H1 (cell line): ENCODE results near the gene MTF2.

ENCODE experiments used
- CEBPB ChIP-seq: IDR thresholded peaks from 2 replicates; pipeline ENCODE4 v1.6.1; 2012; ENCODE audit warnings: low read depth, low read length
- EZH2 ChIP-seq: fragments of 200-600 bp; sonication (generic); IDR thresholded peaks from 2 replicates; pipeline ENCODE4 v1.7.1; 2012; ENCODE audit warnings: low read depth, mild to moderate bottlenecking, moderate library complexity, low read length, inconsistent platforms; ENCODE audit not compliant: severe bottlenecking
- NANOG ChIP-seq: IDR thresholded peaks from 2 replicates; pipeline ENCODE4 v1.6.1; 2011; ENCODE audit warnings: low read length, low read depth, mild to moderate bottlenecking, inconsistent platforms; ENCODE audit not compliant: insufficient read depth, poor library complexity, severe bottlenecking
- POLR2AphosphoS5 ChIP-seq: IDR thresholded peaks from 2 replicates; pipeline ENCODE4 v1.6.1; 2011; ENCODE audit warnings: low read depth, low read length
- SIN3A ChIP-seq, 2 experiments: IDR thresholded peaks in 1 of 2; conservative IDR thresholded peaks in 1 of 2; 2 replicates each; pipeline ENCODE4 v1.6.1; 2011 to 2012; ENCODE audit warnings: low read length in 2 of 2, improper control_type of control experiment in 1 of 2, low read depth in 1 of 2, mild to moderate bottlenecking in 1 of 2
- SP4 ChIP-seq: IDR thresholded peaks from 2 replicates; pipeline ENCODE4 v1.6.1; 2012; ENCODE audit warnings: low read length, inconsistent platforms
- YY1 ChIP-seq: IDR thresholded peaks from 2 replicates; pipeline ENCODE4 v1.6.1; 2011; ENCODE audit warnings: low read depth, mild to moderate bottlenecking, low read length
- TF ChIP-seq, protein P1 (sequence below), 3 experiments: IDR thresholded peaks; 1 replicate in 2 of 3; 2 replicates in 1 of 3; pipeline versions ENCODE4 v1.5.1 to v1.6.1; 2011; ENCODE audit warnings: low read length in 3 of 3, mild to moderate bottlenecking in 3 of 3, inconsistent platforms in 2 of 3, low read depth in 1 of 3, moderate library complexity in 1 of 3; ENCODE audit not compliant: insufficient read depth in 1 of 3; ENCODE audit errors: control extremely low read depth in 1 of 3
- TF ChIP-seq, protein P2 (sequence below): IDR thresholded peaks from 2 replicates; pipeline ENCODE4 v1.6.1; 2011; ENCODE audit warnings: low read depth, mild to moderate bottlenecking, low read length; ENCODE audit not compliant: insufficient read depth

DNA sequence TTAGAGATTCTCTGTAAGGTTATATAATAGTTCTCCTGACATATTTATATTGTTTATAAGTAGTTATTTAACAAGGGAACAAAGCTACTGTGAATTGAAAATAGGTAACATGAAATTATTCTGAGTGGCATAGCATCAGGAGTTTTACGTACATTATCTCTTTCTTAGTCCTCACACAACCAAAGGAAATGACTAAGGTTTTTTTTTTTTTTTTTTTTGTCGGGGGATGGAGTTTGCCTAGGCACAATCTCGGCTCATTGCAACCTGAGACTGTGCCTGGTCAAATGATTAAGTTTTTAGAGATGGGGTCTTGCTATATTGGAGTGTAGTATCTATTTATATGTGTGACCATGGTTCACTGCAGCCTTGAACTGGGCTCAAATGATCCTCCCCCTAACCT, 76.3 kb downstream of the MTF2 start:
- TF ChIP-seq, protein P1, sequence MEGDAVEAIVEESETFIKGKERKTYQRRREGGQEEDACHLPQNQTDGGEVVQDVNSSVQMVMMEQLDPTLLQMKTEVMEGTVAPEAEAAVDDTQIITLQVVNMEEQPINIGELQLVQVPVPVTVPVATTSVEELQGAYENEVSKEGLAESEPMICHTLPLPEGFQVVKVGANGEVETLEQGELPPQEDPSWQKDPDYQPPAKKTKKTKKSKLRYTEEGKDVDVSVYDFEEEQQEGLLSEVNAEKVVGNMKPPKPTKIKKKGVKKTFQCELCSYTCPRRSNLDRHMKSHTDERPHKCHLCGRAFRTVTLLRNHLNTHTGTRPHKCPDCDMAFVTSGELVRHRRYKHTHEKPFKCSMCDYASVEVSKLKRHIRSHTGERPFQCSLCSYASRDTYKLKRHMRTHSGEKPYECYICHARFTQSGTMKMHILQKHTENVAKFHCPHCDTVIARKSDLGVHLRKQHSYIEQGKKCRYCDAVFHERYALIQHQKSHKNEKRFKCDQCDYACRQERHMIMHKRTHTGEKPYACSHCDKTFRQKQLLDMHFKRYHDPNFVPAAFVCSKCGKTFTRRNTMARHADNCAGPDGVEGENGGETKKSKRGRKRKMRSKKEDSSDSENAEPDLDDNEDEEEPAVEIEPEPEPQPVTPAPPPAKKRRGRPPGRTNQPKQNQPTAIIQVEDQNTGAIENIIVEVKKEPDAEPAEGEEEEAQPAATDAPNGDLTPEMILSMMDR (IDR thresholded peaks at IDR 0.05; ENCODE audit: control extremely low read depth in 1 of 3, insufficient read depth in 1 of 3, low read depth in 1 of 3, low read length in 3 of 3), result no peak
- TF ChIP-seq EZH2, result no peak
- no peak for TF ChIP-seq SP4
- TF ChIP-seq SIN3A (conservative IDR thresholded peaks at IDR 0.05 in 1 of 2, IDR thresholded peaks at IDR 0.05 in 1 of 2; ENCODE audit: low read depth in 1 of 2, low read length in 2 of 2), result no peak
- TF ChIP-seq POLR2AphosphoS5, result no peak
- TF ChIP-seq CEBPB, result no peak
- TF ChIP-seq, protein P2, sequence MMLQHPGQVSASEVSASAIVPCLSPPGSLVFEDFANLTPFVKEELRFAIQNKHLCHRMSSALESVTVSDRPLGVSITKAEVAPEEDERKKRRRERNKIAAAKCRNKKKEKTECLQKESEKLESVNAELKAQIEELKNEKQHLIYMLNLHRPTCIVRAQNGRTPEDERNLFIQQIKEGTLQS, result no peak
- no peak for TF ChIP-seq YY1
- no peak for TF ChIP-seq NANOG
